ENCODE data around the gene PRKAG2. TPM values are rescaled to one million over a fixed set of nuclear protein-coding genes. Genes with fewer than 3 reads are reported as not detected.

Gene PRKAG2
- total and polyA plus RNA-seq, 2 experiments from 2014 or later = 9.1 to 14.9 TPM

DNA sequence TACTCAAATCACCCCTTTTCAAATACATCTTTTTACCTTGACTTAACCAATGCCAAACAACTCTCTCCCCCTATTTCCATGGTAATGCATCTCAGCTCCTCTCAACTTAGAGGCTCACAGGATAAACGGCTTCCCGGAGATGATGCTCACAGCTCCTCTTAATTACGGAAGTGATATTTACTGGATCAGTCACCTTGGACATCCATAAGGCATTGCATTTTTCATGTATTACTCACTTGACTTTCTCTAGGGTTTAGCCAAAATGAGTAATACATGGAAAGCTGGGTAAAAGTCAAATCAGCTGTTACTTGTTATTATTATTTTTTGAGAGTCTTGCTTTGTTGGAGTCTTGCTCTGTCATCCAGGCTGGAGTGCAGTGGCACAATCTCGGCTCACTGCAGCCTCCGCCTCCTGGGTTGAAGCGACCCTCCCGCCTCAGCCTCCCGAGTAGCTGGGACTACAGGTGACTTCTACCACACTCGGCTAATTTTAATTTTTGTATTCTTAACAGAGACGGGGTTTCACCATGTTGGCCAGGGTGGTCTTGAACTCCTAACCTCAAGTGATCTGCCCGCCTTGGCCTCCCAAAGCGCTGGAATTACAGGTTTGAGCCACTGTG is 283.9 kb downstream of the PRKAG2 start:
- Histone ChIP-seq H3K4me2 (no peak overlapping the region), H3K27ac (ENCODE audit: low read depth) (no peak overlapping the region)

More for the DNA sequence above, 283.9 kb downstream of the PRKAG2 start:
- DNase-seq (ENCODE audit: low spot score) = no peak
- Mint-ChIP-seq H3K36me3 (ENCODE audit: low read depth) (no peaks in the 10 kb centered on the region; the same call in 2 of the 3 replicates), H3K27ac (no peak overlapping the region), H3K4me1 (peaks cover 2% of the 10 kb centered on the region; the same call in 1 of the 3 replicates), H3K27me3 (ENCODE audit: insufficient read depth, low read depth, poor library complexity) (peaks cover 8% of the 10 kb centered on the region), H3K4me3 (no peak overlapping the region), H3K9me3 (no peaks in the 10 kb centered on the region)
- no peaks in the 10 kb centered on the region for H3K36me3 ChIP-seq (ENCODE audit: insufficient read depth)
- H2AFZ ChIP-seq = no peak overlapping the region
- no peaks in the 10 kb centered on the region for H3K4me1 ChIP-seq (ENCODE audit: insufficient read depth)
- no peaks in the 10 kb centered on the region for H3F3A ChIP-seq (replicated peaks; ENCODE audit: low read depth)
- ATAC-seq = no peak
- H3K9me2 ChIP-seq (ENCODE audit: insufficient read depth) = no peaks in the 10 kb centered on the region
- H3K79me2 ChIP-seq (replicated peaks; ENCODE audit: insufficient read depth) = 0 out of 2 replicates have a peak, but pooled peaks cover 8% of the 10 kb centered on the region
- H4K20me1 ChIP-seq (replicated peaks; ENCODE audit: insufficient read depth) = no peaks in the 10 kb centered on the region; the same call in 1 of the 2 replicates
- H3K27me3 ChIP-seq (ENCODE audit: insufficient read depth) = no peaks in the 10 kb centered on the region
- no peak overlapping the region for H3K4me3 ChIP-seq
- TF ChIP-seq EZH2 (IDR thresholded peaks at IDR 0.05; ENCODE audit: low read depth, unreplicated experiment) (no peak), ZNF331 (CRISPR knock-in tag; IDR thresholded peaks at IDR 0.05; ENCODE audit: low read depth) (no peak), NANOG (IDR thresholded peaks at IDR 0.05; ENCODE audit: borderline replicate concordance) (no peak), STAT1 (IDR thresholded peaks at IDR 0.05; ENCODE audit: unreplicated experiment) (no peak), ZNF462 (CRISPR knock-in tag; IDR thresholded peaks at IDR 0.05) (no peak), CREB1 (CRISPR knock-in tag; IDR thresholded peaks at IDR 0.05; ENCODE audit: low read depth) (no peak), POLR2AphosphoS5 (IDR thresholded peaks at IDR 0.05; ENCODE audit: low read depth) (no peak), REST (IDR thresholded peaks at IDR 0.05; ENCODE audit: unreplicated experiment) (no peak), ZNF114 (CRISPR knock-in tag; IDR thresholded peaks at IDR 0.05) (no peak), JUNB (IDR thresholded peaks at IDR 0.05; ENCODE audit: unreplicated experiment) (no peak), EZH2phosphoT487 (IDR thresholded peaks at IDR 0.05; ENCODE audit: unreplicated experiment) (no peak), ETS1 (IDR thresholded peaks at IDR 0.05) (no peak)
- TF ChIP-seq, protein P1, sequence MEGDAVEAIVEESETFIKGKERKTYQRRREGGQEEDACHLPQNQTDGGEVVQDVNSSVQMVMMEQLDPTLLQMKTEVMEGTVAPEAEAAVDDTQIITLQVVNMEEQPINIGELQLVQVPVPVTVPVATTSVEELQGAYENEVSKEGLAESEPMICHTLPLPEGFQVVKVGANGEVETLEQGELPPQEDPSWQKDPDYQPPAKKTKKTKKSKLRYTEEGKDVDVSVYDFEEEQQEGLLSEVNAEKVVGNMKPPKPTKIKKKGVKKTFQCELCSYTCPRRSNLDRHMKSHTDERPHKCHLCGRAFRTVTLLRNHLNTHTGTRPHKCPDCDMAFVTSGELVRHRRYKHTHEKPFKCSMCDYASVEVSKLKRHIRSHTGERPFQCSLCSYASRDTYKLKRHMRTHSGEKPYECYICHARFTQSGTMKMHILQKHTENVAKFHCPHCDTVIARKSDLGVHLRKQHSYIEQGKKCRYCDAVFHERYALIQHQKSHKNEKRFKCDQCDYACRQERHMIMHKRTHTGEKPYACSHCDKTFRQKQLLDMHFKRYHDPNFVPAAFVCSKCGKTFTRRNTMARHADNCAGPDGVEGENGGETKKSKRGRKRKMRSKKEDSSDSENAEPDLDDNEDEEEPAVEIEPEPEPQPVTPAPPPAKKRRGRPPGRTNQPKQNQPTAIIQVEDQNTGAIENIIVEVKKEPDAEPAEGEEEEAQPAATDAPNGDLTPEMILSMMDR (conservative IDR thresholded peaks at IDR 0.05; ENCODE audit: low read depth in 2 of 2) = no peak
